H1 (cell line): ENCODE measurements around the gene GNAL. TPM values are rescaled to one million over a fixed set of nuclear protein-coding genes. Genes with fewer than 3 reads are reported as not detected.
A peak's percentile ranks its signal among the peaks of the same experiment; 100 is the strongest.

Experiments used
- NRF1 ChIP-seq: IDR thresholded peaks from 2 replicates; pipeline ENCODE4 v1.6.1; 2011; ENCODE audit warnings: mild to moderate bottlenecking, low read depth, low read length, improper control_type of control experiment
- RNF2 ChIP-seq: fragments of 200-900, 300-1000 bp; sonication (generic); IDR thresholded peaks from 2 replicates; pipeline ENCODE4 v1.7.1; 2016; ENCODE audit warnings: borderline replicate concordance, low read depth, mild to moderate bottlenecking, antibody characterized with exemption, low read length; ENCODE audit not compliant: poor library complexity, severe bottlenecking; ENCODE audit errors: missing control alignments
- polyA plus RNA-seq, 7 experiments: library from polyadenylated mRNA; depleted of rRNA in 3 of 7; stranded (reverse) in 5 of 7; unstranded in 2 of 7; fragments of >200 nt in 5 of 7; fragments of 200-250 nt in 2 of 7; gene quantifications; 1 replicate in 5 of 7; 2 replicates in 1 of 7; 4 replicates in 1 of 7; pipeline versions ENCODE4 v1.2.1 to v1.2.3, GENCODE V29; 2011 to 2013; ENCODE audit warnings: missing spikeins in 2 of 7, mixed read lengths in 2 of 7
- total RNA-seq: library from RNA; stranded (reverse); fragmentation: NEBNext Ultra II Directional; extraction: Animal tissue kit (Norgen Biotek cat#: 25700); gene quantifications from 2 replicates; pipeline ENCODE4 v1.2.1, GENCODE V29; 2021
- TF ChIP-seq, protein P1 (sequence below): fragments of 300-600 bp; sonication (generic); IDR thresholded peaks from 2 replicates; pipeline ENCODE4 v1.7.1; 2012; ENCODE audit warnings: low read length, moderate library complexity, mild to moderate bottlenecking, inconsistent platforms; ENCODE audit not compliant: insufficient replicate concordance

The GNAL gene
- total and polyA plus RNA-seq, 2 of the 8 experiments (the other 6 are each of a cell fraction or from before 2014, with no cell fraction given) = 13.2 to 18.3 TPM

DNA sequence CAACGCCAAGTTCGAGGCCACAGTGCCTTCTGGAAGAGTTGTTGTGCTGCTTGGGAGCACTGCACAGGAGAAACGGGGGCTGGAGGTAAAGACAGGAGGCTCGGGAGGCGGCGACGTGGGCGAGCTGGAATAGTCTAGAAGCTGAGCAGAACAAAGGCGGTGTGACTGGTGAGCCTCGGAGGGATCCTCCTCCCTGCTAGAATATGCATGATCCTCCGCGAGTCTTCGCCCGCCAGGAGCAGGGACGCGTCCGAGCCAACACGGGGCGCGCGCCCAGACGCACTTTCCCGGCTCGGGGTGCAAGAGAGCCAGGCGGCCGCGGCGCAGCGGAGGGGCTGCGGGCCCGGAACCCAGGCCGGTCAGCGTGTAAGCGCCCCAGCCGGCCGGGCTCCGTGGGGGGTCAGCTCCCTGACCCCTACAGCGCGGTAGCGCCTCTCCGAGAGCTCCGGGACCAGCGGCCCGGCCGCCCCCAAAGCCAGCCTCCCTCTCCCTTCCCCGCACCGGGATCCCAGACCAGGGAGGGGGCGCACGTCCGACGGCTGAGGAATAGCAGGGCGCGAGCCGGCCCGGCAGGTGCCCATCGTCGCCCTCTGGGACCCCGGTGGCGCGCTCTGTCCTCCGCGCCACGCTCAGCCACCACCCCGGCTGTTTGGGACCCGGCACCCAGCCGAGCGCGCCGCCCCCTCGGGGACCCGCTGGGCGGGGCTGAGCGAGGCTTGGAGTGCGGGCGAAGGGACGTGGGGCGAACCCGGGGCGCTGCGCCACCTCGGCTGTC, 62.5 kb downstream of the GNAL start (continued):
- TF ChIP-seq, protein P1, sequence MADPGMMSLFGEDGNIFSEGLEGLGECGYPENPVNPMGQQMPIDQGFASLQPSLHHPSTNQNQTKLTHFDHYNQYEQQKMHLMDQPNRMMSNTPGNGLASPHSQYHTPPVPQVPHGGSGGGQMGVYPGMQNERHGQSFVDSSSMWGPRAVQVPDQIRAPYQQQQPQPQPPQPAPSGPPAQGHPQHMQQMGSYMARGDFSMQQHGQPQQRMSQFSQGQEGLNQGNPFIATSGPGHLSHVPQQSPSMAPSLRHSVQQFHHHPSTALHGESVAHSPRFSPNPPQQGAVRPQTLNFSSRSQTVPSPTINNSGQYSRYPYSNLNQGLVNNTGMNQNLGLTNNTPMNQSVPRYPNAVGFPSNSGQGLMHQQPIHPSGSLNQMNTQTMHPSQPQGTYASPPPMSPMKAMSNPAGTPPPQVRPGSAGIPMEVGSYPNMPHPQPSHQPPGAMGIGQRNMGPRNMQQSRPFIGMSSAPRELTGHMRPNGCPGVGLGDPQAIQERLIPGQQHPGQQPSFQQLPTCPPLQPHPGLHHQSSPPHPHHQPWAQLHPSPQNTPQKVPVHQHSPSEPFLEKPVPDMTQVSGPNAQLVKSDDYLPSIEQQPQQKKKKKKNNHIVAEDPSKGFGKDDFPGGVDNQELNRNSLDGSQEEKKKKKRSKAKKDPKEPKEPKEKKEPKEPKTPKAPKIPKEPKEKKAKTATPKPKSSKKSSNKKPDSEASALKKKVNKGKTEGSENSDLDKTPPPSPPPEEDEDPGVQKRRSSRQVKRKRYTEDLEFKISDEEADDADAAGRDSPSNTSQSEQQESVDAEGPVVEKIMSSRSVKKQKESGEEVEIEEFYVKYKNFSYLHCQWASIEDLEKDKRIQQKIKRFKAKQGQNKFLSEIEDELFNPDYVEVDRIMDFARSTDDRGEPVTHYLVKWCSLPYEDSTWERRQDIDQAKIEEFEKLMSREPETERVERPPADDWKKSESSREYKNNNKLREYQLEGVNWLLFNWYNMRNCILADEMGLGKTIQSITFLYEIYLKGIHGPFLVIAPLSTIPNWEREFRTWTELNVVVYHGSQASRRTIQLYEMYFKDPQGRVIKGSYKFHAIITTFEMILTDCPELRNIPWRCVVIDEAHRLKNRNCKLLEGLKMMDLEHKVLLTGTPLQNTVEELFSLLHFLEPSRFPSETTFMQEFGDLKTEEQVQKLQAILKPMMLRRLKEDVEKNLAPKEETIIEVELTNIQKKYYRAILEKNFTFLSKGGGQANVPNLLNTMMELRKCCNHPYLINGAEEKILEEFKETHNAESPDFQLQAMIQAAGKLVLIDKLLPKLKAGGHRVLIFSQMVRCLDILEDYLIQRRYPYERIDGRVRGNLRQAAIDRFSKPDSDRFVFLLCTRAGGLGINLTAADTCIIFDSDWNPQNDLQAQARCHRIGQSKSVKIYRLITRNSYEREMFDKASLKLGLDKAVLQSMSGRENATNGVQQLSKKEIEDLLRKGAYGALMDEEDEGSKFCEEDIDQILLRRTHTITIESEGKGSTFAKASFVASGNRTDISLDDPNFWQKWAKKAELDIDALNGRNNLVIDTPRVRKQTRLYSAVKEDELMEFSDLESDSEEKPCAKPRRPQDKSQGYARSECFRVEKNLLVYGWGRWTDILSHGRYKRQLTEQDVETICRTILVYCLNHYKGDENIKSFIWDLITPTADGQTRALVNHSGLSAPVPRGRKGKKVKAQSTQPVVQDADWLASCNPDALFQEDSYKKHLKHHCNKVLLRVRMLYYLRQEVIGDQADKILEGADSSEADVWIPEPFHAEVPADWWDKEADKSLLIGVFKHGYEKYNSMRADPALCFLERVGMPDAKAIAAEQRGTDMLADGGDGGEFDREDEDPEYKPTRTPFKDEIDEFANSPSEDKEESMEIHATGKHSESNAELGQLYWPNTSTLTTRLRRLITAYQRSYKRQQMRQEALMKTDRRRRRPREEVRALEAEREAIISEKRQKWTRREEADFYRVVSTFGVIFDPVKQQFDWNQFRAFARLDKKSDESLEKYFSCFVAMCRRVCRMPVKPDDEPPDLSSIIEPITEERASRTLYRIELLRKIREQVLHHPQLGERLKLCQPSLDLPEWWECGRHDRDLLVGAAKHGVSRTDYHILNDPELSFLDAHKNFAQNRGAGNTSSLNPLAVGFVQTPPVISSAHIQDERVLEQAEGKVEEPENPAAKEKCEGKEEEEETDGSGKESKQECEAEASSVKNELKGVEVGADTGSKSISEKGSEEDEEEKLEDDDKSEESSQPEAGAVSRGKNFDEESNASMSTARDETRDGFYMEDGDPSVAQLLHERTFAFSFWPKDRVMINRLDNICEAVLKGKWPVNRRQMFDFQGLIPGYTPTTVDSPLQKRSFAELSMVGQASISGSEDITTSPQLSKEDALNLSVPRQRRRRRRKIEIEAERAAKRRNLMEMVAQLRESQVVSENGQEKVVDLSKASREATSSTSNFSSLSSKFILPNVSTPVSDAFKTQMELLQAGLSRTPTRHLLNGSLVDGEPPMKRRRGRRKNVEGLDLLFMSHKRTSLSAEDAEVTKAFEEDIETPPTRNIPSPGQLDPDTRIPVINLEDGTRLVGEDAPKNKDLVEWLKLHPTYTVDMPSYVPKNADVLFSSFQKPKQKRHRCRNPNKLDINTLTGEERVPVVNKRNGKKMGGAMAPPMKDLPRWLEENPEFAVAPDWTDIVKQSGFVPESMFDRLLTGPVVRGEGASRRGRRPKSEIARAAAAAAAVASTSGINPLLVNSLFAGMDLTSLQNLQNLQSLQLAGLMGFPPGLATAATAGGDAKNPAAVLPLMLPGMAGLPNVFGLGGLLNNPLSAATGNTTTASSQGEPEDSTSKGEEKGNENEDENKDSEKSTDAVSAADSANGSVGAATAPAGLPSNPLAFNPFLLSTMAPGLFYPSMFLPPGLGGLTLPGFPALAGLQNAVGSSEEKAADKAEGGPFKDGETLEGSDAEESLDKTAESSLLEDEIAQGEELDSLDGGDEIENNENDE = no peak
- no peak for TF ChIP-seq NRF1
- peak; percentile 35 for TF ChIP-seq RNF2
- TF ChIP-seq, all 59 proteins: peak for 8
